GM12878 (cell line): ENCODE data around the gene MRPS5. TPM values are rescaled to one million over a fixed set of nuclear protein-coding genes. Genes with fewer than 3 reads are reported as not detected.

Experiments
- E4F1 ChIP-seq: fragments of 450-650 bp; IDR thresholded peaks from 2 replicates; pipeline ENCODE4 v1.6.1; 2018; ENCODE audit warnings: borderline replicate concordance, mild to moderate bottlenecking; ENCODE audit not compliant: partially characterized antibody
- EED ChIP-seq: sonication (generic); IDR thresholded peaks from 2 replicates; pipeline ENCODE4 v1.6.1; 2016; ENCODE audit warnings: antibody characterized with exemption, low read depth
- GATAD2B ChIP-seq: fragments of 450-650 bp; conservative IDR thresholded peaks from 2 replicates; pipeline ENCODE4 v1.6.1; 2017; ENCODE audit warnings: low read depth, mild to moderate bottlenecking, moderate library complexity
- MTA2 ChIP-seq: fragments of 450-650 bp; IDR thresholded peaks from 2 replicates; pipeline ENCODE4 v1.6.1; 2016; ENCODE audit warnings: low read depth, mild to moderate bottlenecking, moderate library complexity
- PRDM15 ChIP-seq: fragments of 450-650 bp; formaldehyde crosslinking; IDR thresholded peaks from 2 replicates; pipeline ENCODE4 v1.4.0; 2020; ENCODE audit warnings: mild to moderate bottlenecking, moderate library complexity
- SMAD5 ChIP-seq: IDR thresholded peaks from 2 replicates; pipeline ENCODE4 v1.6.1; 2016; ENCODE audit warnings: antibody characterized with exemption, low read depth
- WRNIP1 ChIP-seq: IDR thresholded peaks from 2 replicates; pipeline ENCODE4 v1.6.1; 2011; ENCODE audit warnings: low read depth, low read length, improper control_type of control experiment, borderline replicate concordance
- ZBTB33 ChIP-seq: fragments of 450-650 bp; IDR thresholded peaks from 2 replicates; pipeline ENCODE4 v1.6.1; 2017; ENCODE audit warnings: mild to moderate bottlenecking
- ZNF24 ChIP-seq: fragments of 450-650 bp; IDR thresholded peaks from 2 replicates; pipeline ENCODE4 v1.6.1; 2017; ENCODE audit warnings: antibody characterized with exemption, mild to moderate bottlenecking
- ZNF384 ChIP-seq: IDR thresholded peaks from 2 replicates; pipeline ENCODE4 v1.6.1; 2012; ENCODE audit warnings: low read depth, mild to moderate bottlenecking, low read length, improper control_type of control experiment, borderline replicate concordance
- ZNF687 ChIP-seq: fragments of 450-650 bp; IDR thresholded peaks from 2 replicates; pipeline ENCODE4 v1.6.1; 2017; ENCODE audit warnings: mild to moderate bottlenecking, moderate library complexity
- polyA plus RNA-seq, 11 experiments: library from polyadenylated mRNA; depleted of rRNA in 4 of 11; unstranded in 6 of 11; stranded (reverse) in 5 of 11; fragments of >200 nt; fragmentation: Nextera tagmentation in 4 of 11; fragmentation: Illumina TruSeq in 1 of 11; extraction: Ambion mirVana in 4 of 11; extraction: Trizol in 1 of 11; gene quantifications; 1 replicate in 1 of 11; 2 replicates in 10 of 11; pipeline versions ENCODE4 v1.2.1 to v1.2.3, GENCODE V29; 2011 to 2016; ENCODE audit warnings: inconsistent platforms in 2 of 11, missing spikeins in 2 of 11, low read depth in 1 of 11
- total RNA-seq, 4 experiments: library from RNA; depleted of rRNA in 3 of 4; stranded (reverse); fragments of >200 nt in 3 of 4; fragmentation: Illumina TruSeq in 1 of 4; extraction: Trizol in 1 of 4; gene quantifications; 2 replicates each; pipeline versions ENCODE4 v1.2.1 to v1.2.3, GENCODE V29; 2013 to 2021
- TF ChIP-seq, protein P1 (sequence below): fragments of 450-650 bp; IDR thresholded peaks from 2 replicates; pipeline ENCODE4 v1.6.1; 2017; ENCODE audit warnings: borderline replicate concordance
- TF ChIP-seq, protein P2 (sequence below): IDR thresholded peaks from 2 replicates; pipeline ENCODE4 v1.6.1; 2012; ENCODE audit warnings: low read depth, low read length, improper control_type of control experiment

The MRPS5 gene
- total and polyA plus RNA-seq, 10 of the 15 experiments (the other 5 are each of a cell fraction or from before 2014, with no cell fraction given): 54.8 to 93.0 (median 76.3) TPM

GRCh38 chr2:95121407-95122196 lies at the start of gene MRPS5 (continued):
- TF ChIP-seq E4F1: no peak
- TF ChIP-seq ZNF24: peak; percentile 51; the same call in 1 of the 2 replicates
- TF ChIP-seq WRNIP1: no peak
- TF ChIP-seq MTA2: no peak
- TF ChIP-seq EED: no peak
- no peak for TF ChIP-seq PRDM15 (CRISPR knock-in tag)
- peak; percentile 89 for TF ChIP-seq GATAD2B
- 0 out of 2 replicates have a peak, but pooled peaks have one; percentile 20 for TF ChIP-seq SMAD5
- no peak for TF ChIP-seq ZNF384
- TF ChIP-seq, protein P1, sequence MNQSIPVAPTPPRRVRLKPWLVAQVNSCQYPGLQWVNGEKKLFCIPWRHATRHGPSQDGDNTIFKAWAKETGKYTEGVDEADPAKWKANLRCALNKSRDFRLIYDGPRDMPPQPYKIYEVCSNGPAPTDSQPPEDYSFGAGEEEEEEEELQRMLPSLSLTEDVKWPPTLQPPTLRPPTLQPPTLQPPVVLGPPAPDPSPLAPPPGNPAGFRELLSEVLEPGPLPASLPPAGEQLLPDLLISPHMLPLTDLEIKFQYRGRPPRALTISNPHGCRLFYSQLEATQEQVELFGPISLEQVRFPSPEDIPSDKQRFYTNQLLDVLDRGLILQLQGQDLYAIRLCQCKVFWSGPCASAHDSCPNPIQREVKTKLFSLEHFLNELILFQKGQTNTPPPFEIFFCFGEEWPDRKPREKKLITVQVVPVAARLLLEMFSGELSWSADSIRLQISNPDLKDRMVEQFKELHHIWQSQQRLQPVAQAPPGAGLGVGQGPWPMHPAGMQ: peak; percentile 93
- peak; percentile 84 for TF ChIP-seq ZBTB33
- peak; percentile 72 for TF ChIP-seq ZNF687
- TF ChIP-seq, protein P2, sequence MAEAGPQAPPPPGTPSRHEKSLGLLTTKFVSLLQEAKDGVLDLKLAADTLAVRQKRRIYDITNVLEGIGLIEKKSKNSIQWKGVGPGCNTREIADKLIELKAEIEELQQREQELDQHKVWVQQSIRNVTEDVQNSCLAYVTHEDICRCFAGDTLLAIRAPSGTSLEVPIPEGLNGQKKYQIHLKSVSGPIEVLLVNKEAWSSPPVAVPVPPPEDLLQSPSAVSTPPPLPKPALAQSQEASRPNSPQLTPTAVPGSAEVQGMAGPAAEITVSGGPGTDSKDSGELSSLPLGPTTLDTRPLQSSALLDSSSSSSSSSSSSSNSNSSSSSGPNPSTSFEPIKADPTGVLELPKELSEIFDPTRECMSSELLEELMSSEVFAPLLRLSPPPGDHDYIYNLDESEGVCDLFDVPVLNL: no peak
